ENCODE results near the gene KCNE5. TPM values are rescaled to one million over a fixed set of nuclear protein-coding genes. Genes with fewer than 3 reads are reported as not detected.

KCNE5 gene
- total RNA-seq, 2 experiments from 2014 or later, result not detected

- Histone ChIP-seq H3K9me3 (ENCODE audit: control insufficient read depth in 1 of 2, insufficient read depth in 1 of 2, low read length in 2 of 2) (no peaks in the 10 kb centered on the region), H3K27ac (ENCODE audit: low read depth in 1 of 2, low read length in 2 of 2) (no peak overlapping the region), H3K36me3 (ENCODE audit: insufficient read depth, low read length) (no peaks in the 10 kb centered on the region), H3K4me3 (ENCODE audit: low read length) (no peak overlapping the region), H3K27me3 (ENCODE audit: control insufficient read depth in 1 of 2, insufficient read depth in 2 of 2, low read length in 2 of 2) (no peaks in the 10 kb centered on the region), H3K4me1 (ENCODE audit: insufficient read depth, low read length) (no peaks in the 10 kb centered on the region)
- H3K36me3 Mint-ChIP-seq (ENCODE audit: low read depth), result no peaks in the 10 kb centered on the region
- DNase-seq (no peak), ATAC-seq (ENCODE audit: poor library complexity) (no peak)
- intact Hi-C loops (cut with DNase I, micrococcal nuclease), result no loop called here
- H3K27ac Mint-ChIP-seq, result no peak overlapping the region
- no peaks in the 10 kb centered on the region for H3K4me1 Mint-ChIP-seq (ENCODE audit: low read depth)
- no peak for TF ChIP-seq CTCF (IDR thresholded peaks at IDR 0.05)
- POLR2A ChIA-PET, result no interaction called here
- CTCF ChIA-PET, result no interaction called here
- no peak overlapping the region for H3K4me3 Mint-ChIP-seq
- H3K9me3 Mint-ChIP-seq, result no peaks in the 10 kb centered on the region
- peaks cover 5% of the 10 kb centered on the region for H3K27me3 Mint-ChIP-seq
Observed at GRCh38 chrX:109614951-109615350, 10.0 kb downstream of the KCNE5 start.

GRCh38 chrX:109601486-109601885 is 23.5 kb downstream of the KCNE5 start:
- CTCF ChIA-PET, result no interaction called here
- H3K4me1 Mint-ChIP-seq (ENCODE audit: low read depth), result no peaks in the 10 kb centered on the region

GRCh38 chrX:109600237-109600651 is 24.7 kb downstream of the KCNE5 start:
- no peaks in the 10 kb centered on the region for H3K4me1 Mint-ChIP-seq (ENCODE audit: low read depth)
- H3K4me3 Mint-ChIP-seq, result no peak overlapping the region
- POLR2A ChIA-PET, result no interaction called here
- H3K27ac ChIP-seq (ENCODE audit: low read depth in 1 of 2, low read length in 2 of 2), result no peak overlapping the region
- peaks cover 0 to 4% of the 10 kb centered on the region in 2 experiments for H3K27me3 ChIP-seq (ENCODE audit: control insufficient read depth in 1 of 2, insufficient read depth in 2 of 2, low read length in 2 of 2)
- no peaks in the 10 kb centered on the region for H3K9me3 Mint-ChIP-seq
- no peaks in the 10 kb centered on the region for H3K36me3 Mint-ChIP-seq (ENCODE audit: low read depth)
- H3K36me3 ChIP-seq (ENCODE audit: insufficient read depth, low read length), result no peaks in the 10 kb centered on the region
- intact Hi-C loops (cut with DNase I, micrococcal nuclease), result no loop called here
- peaks cover 42% of the 10 kb centered on the region for H3K27me3 Mint-ChIP-seq
- TF ChIP-seq CTCF (IDR thresholded peaks at IDR 0.05), result no peak
- ATAC-seq (ENCODE audit: poor library complexity), result no peak
- H3K9me3 ChIP-seq (ENCODE audit: control insufficient read depth in 1 of 2, insufficient read depth in 1 of 2, low read length in 2 of 2), result no peaks in the 10 kb centered on the region
- no peak for DNase-seq
- H3K4me1 ChIP-seq (ENCODE audit: insufficient read depth, low read length), result no peaks in the 10 kb centered on the region
- CTCF ChIA-PET, result no interaction called here
- no peak overlapping the region for H3K27ac Mint-ChIP-seq
- H3K4me3 ChIP-seq (ENCODE audit: low read length), result no peak overlapping the region

More at GRCh38 chrX:109601486-109601885, 23.5 kb downstream of the KCNE5 start:
- intact Hi-C loops (cut with DNase I, micrococcal nuclease), result no loop called here
- DNase-seq (no peak), ATAC-seq (ENCODE audit: poor library complexity) (no peak)
- no peaks in the 10 kb centered on the region for H3K36me3 Mint-ChIP-seq (ENCODE audit: low read depth)
- Histone ChIP-seq H3K9me3 (ENCODE audit: control insufficient read depth in 1 of 2, insufficient read depth in 1 of 2, low read length in 2 of 2) (no peaks in the 10 kb centered on the region), H3K27ac (ENCODE audit: low read depth in 1 of 2, low read length in 2 of 2) (no peak overlapping the region), H3K36me3 (ENCODE audit: insufficient read depth, low read length) (no peaks in the 10 kb centered on the region), H3K27me3 (ENCODE audit: control insufficient read depth in 1 of 2, insufficient read depth in 2 of 2, low read length in 2 of 2) (peaks cover 0 to 4% of the 10 kb centered on the region in 2 experiments), H3K4me1 (ENCODE audit: insufficient read depth, low read length) (no peaks in the 10 kb centered on the region), H3K4me3 (ENCODE audit: low read length) (no peak overlapping the region)
- POLR2A ChIA-PET, result no interaction called here
- peaks cover 48% of the 10 kb centered on the region for H3K27me3 Mint-ChIP-seq
- no peak overlapping the region for H3K4me3 Mint-ChIP-seq
- no peaks in the 10 kb centered on the region for H3K9me3 Mint-ChIP-seq
- TF ChIP-seq CTCF (IDR thresholded peaks at IDR 0.05), result no peak
- no peak overlapping the region for H3K27ac Mint-ChIP-seq

Data from CD4-positive, alpha-beta T cell (primary cell).